ENCODE results near the gene INTS3. TPM values are rescaled to one million over a fixed set of nuclear protein-coding genes. Genes with fewer than 3 reads are reported as not detected.

Gene INTS3
- total RNA-seq, 1 donor from 2014 or later: 72.3 TPM

- intact Hi-C loops (cut with DNase I): loop anchor here (5.0 kb wide), 1 partner anchor 69 kb away; the partner anchor contains the start of gene NPR1
- no peak for TF ChIP-seq CTCF (IDR thresholded peaks at IDR 0.05)
- Histone ChIP-seq H3K36me3 (peaks cover 79% of the 10 kb centered on the region), H3K9me3 (no peaks in the 10 kb centered on the region), H3K27ac (no peak overlapping the region), H3K4me3 (no peak overlapping the region), H3K4me1 (peaks cover 35% of the 10 kb centered on the region), H3K27me3 (no peaks in the 10 kb centered on the region)
- no peak for ATAC-seq
- DNase-seq: no peak
Observed at GRCh38 chr1:153746174-153746573, 18.3 kb downstream of the INTS3 start.

- peaks cover 81% of the 10 kb centered on the region for H3K36me3 ChIP-seq
Observed at GRCh38 chr1:153748903-153749302, 21.1 kb downstream of the INTS3 start.

GRCh38 chr1:153749408-153750005 is 21.7 kb downstream of the INTS3 start:
- Histone ChIP-seq H3K4me3 (no peak overlapping the region), H3K27me3 (no peaks in the 10 kb centered on the region), H3K4me1 (peaks cover 39% of the 10 kb centered on the region), H3K36me3 (peaks cover 82% of the 10 kb centered on the region), H3K9me3 (no peaks in the 10 kb centered on the region), H3K27ac (peak overlapping the region; percentile 85)
- peak; percentile 96 for ATAC-seq
- peak; percentile 91 for DNase-seq
- intact Hi-C loops (cut with DNase I): loop anchor here (5.0 to 10.0 kb wide), 2 partner anchors 72 to 235 kb away; partner anchors contain the start of gene NPR1
- peak; percentile 96 for TF ChIP-seq CTCF (IDR thresholded peaks at IDR 0.05)

More at GRCh38 chr1:153748903-153749302, 21.1 kb downstream of the INTS3 start:
- intact Hi-C loops (cut with DNase I): loop anchor here (5.0 kb wide), 1 partner anchor 72 kb away; the partner anchor contains the start of gene NPR1
- no peak for TF ChIP-seq CTCF (IDR thresholded peaks at IDR 0.05)
- ATAC-seq (no peak), DNase-seq (no peak)
- Histone ChIP-seq H3K27ac (no peak overlapping the region), H3K27me3 (no peaks in the 10 kb centered on the region), H3K4me3 (no peak overlapping the region), H3K9me3 (no peaks in the 10 kb centered on the region), H3K4me1 (peaks cover 39% of the 10 kb centered on the region)

GRCh38 chr1:153750026-153750995 is 22.5 kb downstream of the INTS3 start:
- DNase-seq (no peak), ATAC-seq (peak; percentile 81)
- Histone ChIP-seq H3K36me3 (peaks cover 82% of the 10 kb centered on the region), H3K4me3 (no peak overlapping the region), H3K4me1 (peaks cover 39% of the 10 kb centered on the region), H3K27me3 (no peaks in the 10 kb centered on the region), H3K27ac (peak overlapping the region; percentile 85), H3K9me3 (no peaks in the 10 kb centered on the region)
- intact Hi-C loops (cut with DNase I): loop anchor here (10.0 kb wide), 1 partner anchor 236 kb away; no protein-coding TSS in a partner anchor
- peak; percentile 16 for TF ChIP-seq CTCF (IDR thresholded peaks at IDR 0.05)

- intact Hi-C loops (cut with DNase I): loop anchor here (10.0 kb wide), 1 partner anchor 237 kb away; no protein-coding TSS in a partner anchor
- peak overlapping the region; percentile 85 for H3K27ac ChIP-seq
- no peak overlapping the region for H3K4me3 ChIP-seq
- ATAC-seq (no peak), DNase-seq (no peak)
- TF ChIP-seq CTCF (IDR thresholded peaks at IDR 0.05): no peak
- H3K4me1 ChIP-seq: peaks cover 39% of the 10 kb centered on the region
- H3K36me3 ChIP-seq: peaks cover 82% of the 10 kb centered on the region
- H3K27me3 ChIP-seq: no peaks in the 10 kb centered on the region
- H3K9me3 ChIP-seq: no peaks in the 10 kb centered on the region
Observed at GRCh38 chr1:153752072-153752471, 24.2 kb downstream of the INTS3 start.

Measured in upper lobe of right lung (tissue), 1 donor.